H1 (cell line): ENCODE data around the gene LRRC61. TPM values are rescaled to one million over a fixed set of nuclear protein-coding genes. Genes with fewer than 3 reads are reported as not detected.
"Not testable (repeated sequence)": the region's sequence is repeated elsewhere in the genome, so short reads cannot be mapped to it uniquely, and the experiment has no call there.

Source experiments
- CTCF ChIA-PET: fragments of 300-600 bp; sonication (Branson Sonifier 250); formaldehyde crosslinking; loops from one replicate; lab custom pipeline; 2021; ENCODE audit not compliant: partially characterized antibody; lab: Charles Lee
- POLR2A ChIA-PET: fragments of 300-600 bp; sonication (Branson Sonifier 250); formaldehyde crosslinking; loops from one replicate; lab custom pipeline; 2021; ENCODE audit warnings: inconsistent platforms; ENCODE audit not compliant: partially characterized antibody; lab: Charles Lee
- DNase-seq, 2 experiments: peaks; one replicate each; pipeline versions ENCODE4 v3.0.0 to v3.0.0-alpha.2; 2010 to 2022; ENCODE audit warnings: low spot score in 2 of 2, low read depth in 1 of 2, mixed read lengths in 1 of 2
- FAIRE-seq: peaks from 2 replicates; lab custom pipeline; 2011; peaks lifted over from hg19 to GRCh38; lab: Jason Lieb, UNC
- H2AFZ ChIP-seq: 2 replicates; pipeline ENCODE4 v1.8.1; 2012; ENCODE audit warnings: low read length, inconsistent platforms
- H2AK5ac ChIP-seq: 2 replicates; pipeline ENCODE4 v1.6.1; 2013; ENCODE audit warnings: low read depth, low read length
- H2BK120ac ChIP-seq: replicated peaks from 2 replicates; pipeline ENCODE3; 2013; ENCODE audit warnings: low read depth, low read length, inconsistent platforms
- H2BK12ac ChIP-seq: 2 replicates; pipeline ENCODE4 v1.6.1; 2013; ENCODE audit warnings: low read depth, low read length
- H2BK15ac ChIP-seq: 2 replicates; pipeline ENCODE4 v1.6.1; 2013; ENCODE audit warnings: low read length
- H2BK20ac ChIP-seq: 2 replicates; pipeline ENCODE4 v1.6.1; 2013; ENCODE audit warnings: low read length
- H2BK5ac ChIP-seq: 2 replicates; pipeline ENCODE4 v1.6.1; 2013; ENCODE audit warnings: low read depth, low read length
- H3K14ac ChIP-seq: 2 replicates; pipeline ENCODE4 v1.6.1; 2013; ENCODE audit warnings: inconsistent platforms; ENCODE audit not compliant: insufficient read length
- H3K18ac ChIP-seq: 2 replicates; pipeline ENCODE4 v1.6.1; 2013; ENCODE audit warnings: low read length; ENCODE audit errors: extremely low read depth
- H3K23ac ChIP-seq: 2 replicates; pipeline ENCODE4 v1.6.1; 2013; ENCODE audit warnings: inconsistent platforms; ENCODE audit not compliant: insufficient read length
- H3K23me2 ChIP-seq: 2 replicates; pipeline ENCODE4 v1.6.1; 2013; ENCODE audit warnings: low read depth, low read length
- H3K27ac ChIP-seq: 2 replicates; pipeline ENCODE4 v1.6.1; 2011; ENCODE audit warnings: low read depth, low read length, inconsistent platforms
- H3K27me3 ChIP-seq, 4 experiments: replicated peaks in 1 of 4; 1 replicate in 1 of 4; 2 replicates in 3 of 4; pipeline versions ENCODE4 v1.6.1 to v1.8.1; 2011 to 2013; ENCODE audit warnings: low read length in 3 of 4, mild to moderate bottlenecking in 3 of 4, inconsistent platforms in 2 of 4, mixed read lengths in 2 of 4, moderate library complexity in 1 of 4; ENCODE audit not compliant: control insufficient read depth in 3 of 4, insufficient read depth in 3 of 4; ENCODE audit errors: extremely low read depth in 1 of 4
- H3K36me3 ChIP-seq, 4 experiments: 2 replicates each; pipeline versions ENCODE4 v1.6.1 to v1.8.1; 2011 to 2013; ENCODE audit warnings: mild to moderate bottlenecking in 4 of 4, low read length in 3 of 4, moderate library complexity in 2 of 4, control low read depth in 1 of 4, inconsistent platforms in 1 of 4; ENCODE audit not compliant: insufficient read depth in 4 of 4, control insufficient read depth in 2 of 4
- H3K4ac ChIP-seq: replicated peaks from 2 replicates; pipeline ENCODE3; 2013; ENCODE audit warnings: low read length, low read depth, mixed read lengths, inconsistent platforms; ENCODE audit not compliant: insufficient read length
- H3K4me1 ChIP-seq, 4 experiments: replicated peaks in 1 of 4; 1 replicate in 1 of 4; 2 replicates in 3 of 4; pipeline versions ENCODE4 v1.6.1 to v1.8.1; 2011 to 2013; ENCODE audit warnings: low read length in 3 of 4, inconsistent platforms in 2 of 4, mixed read lengths in 1 of 4; ENCODE audit not compliant: insufficient read depth in 4 of 4, control insufficient read depth in 3 of 4
- H3K4me2 ChIP-seq, 2 experiments: 2 replicates each; pipeline versions ENCODE4 v1.6.1 to v1.8.1; 2011 to 2013; ENCODE audit warnings: low read depth in 2 of 2, low read length in 2 of 2, control low read depth in 1 of 2, inconsistent platforms in 1 of 2, mild to moderate bottlenecking in 1 of 2; ENCODE audit not compliant: insufficient read depth in 1 of 2
- H3K4me3 ChIP-seq, 4 experiments: fragments of 200-600, 300-600 bp in 1 of 4; sonication (generic), shearing (Covaris generic), sonication (Bioruptor Twin) in 1 of 4; 2 replicates each; pipeline versions ENCODE4 v1.5.1 to v1.8.1; 2011 to 2016; ENCODE audit warnings: low read length in 4 of 4, low read depth in 3 of 4, control low read depth in 2 of 4, inconsistent platforms in 2 of 4, mild to moderate bottlenecking in 2 of 4, mixed read lengths in 1 of 4, moderate library complexity in 1 of 4; ENCODE audit not compliant: insufficient read depth in 2 of 4; ENCODE audit errors: extremely low read depth in 1 of 4
- H3K56ac ChIP-seq: replicated peaks from 2 replicates; pipeline ENCODE3; 2013; ENCODE audit warnings: low read depth, mild to moderate bottlenecking, mixed read lengths, low read length, inconsistent platforms; ENCODE audit not compliant: insufficient read length
- H3K79me1 ChIP-seq: 2 replicates; pipeline ENCODE4 v1.6.1; 2013; ENCODE audit warnings: low read depth, low read length, control low read depth
- H3K79me2 ChIP-seq, 2 experiments: 2 replicates each; pipeline versions ENCODE4 v1.6.1 to v1.8.1; 2012 to 2013; ENCODE audit warnings: low read length in 2 of 2, mild to moderate bottlenecking in 2 of 2, inconsistent platforms in 1 of 2; ENCODE audit not compliant: insufficient read depth in 2 of 2, control insufficient read depth in 1 of 2
- H3K9ac ChIP-seq, 4 experiments: replicated peaks in 1 of 4; 1 replicate in 1 of 4; 2 replicates in 3 of 4; pipeline versions ENCODE4 v1.6.1 to v1.8.1; 2011 to 2013; ENCODE audit warnings: low read depth in 3 of 4, low read length in 3 of 4, control low read depth in 2 of 4, mild to moderate bottlenecking in 2 of 4, moderate library complexity in 2 of 4, inconsistent platforms in 1 of 4; ENCODE audit errors: extremely low read depth in 1 of 4
- H3K9me3 ChIP-seq, 2 experiments: 2 replicates each; pipeline versions ENCODE4 v1.6.1 to v1.8.1; 2012 to 2013; ENCODE audit warnings: mild to moderate bottlenecking in 2 of 2, moderate library complexity in 2 of 2, control low read depth in 1 of 2, inconsistent platforms in 1 of 2, low read depth in 1 of 2, low read length in 1 of 2, mixed read lengths in 1 of 2; ENCODE audit not compliant: insufficient read depth in 2 of 2
- H4K20me1 ChIP-seq, 2 experiments: replicated peaks in 1 of 2; 2 replicates each; pipeline versions ENCODE3 to v1.8.1; 2011 to 2013; ENCODE audit warnings: inconsistent platforms in 2 of 2, low read length in 2 of 2, mild to moderate bottlenecking in 1 of 2; ENCODE audit not compliant: insufficient read depth in 2 of 2, control insufficient read depth in 1 of 2
- H4K5ac ChIP-seq: 2 replicates; pipeline ENCODE4 v1.6.1; 2013; ENCODE audit warnings: low read length, low read depth, mixed read lengths, inconsistent platforms; ENCODE audit not compliant: insufficient read length
- H4K8ac ChIP-seq: 2 replicates; pipeline ENCODE4 v1.8.0; 2013; ENCODE audit warnings: mild to moderate bottlenecking, moderate library complexity, low read length, inconsistent platforms; ENCODE audit not compliant: insufficient read depth; ENCODE audit errors: extremely low read depth
- H4K91ac ChIP-seq: replicated peaks from 2 replicates; pipeline ENCODE3; 2013; ENCODE audit warnings: low read length, mixed read lengths, inconsistent platforms; ENCODE audit not compliant: insufficient read length
- RAD21 ChIP-seq, 2 experiments: IDR thresholded peaks in 1 of 2; conservative IDR thresholded peaks in 1 of 2; 2 replicates each; pipeline ENCODE4 v1.6.1; 2011; ENCODE audit warnings: low read depth in 2 of 2, low read length in 2 of 2, improper control_type of control experiment in 1 of 2, inconsistent platforms in 1 of 2, mild to moderate bottlenecking in 1 of 2, moderate library complexity in 1 of 2
- WGBS, 2 experiments: shearing (Covaris generic) in 1 of 2; methylation state at CpG; one replicate each; pipeline versions ENCODE4 v1.1.6 to v1.1.7; 2013 to 2015; ENCODE audit warnings: low lambda C conversion rate in 2 of 2, mixed read lengths in 2 of 2, inconsistent platforms in 1 of 2, low coverage in 1 of 2, missing lambda C conversion rate in 1 of 2; ENCODE audit not compliant: insufficient replicate concordance in 2 of 2, insufficient coverage in 1 of 2, insufficient read length in 1 of 2; ENCODE audit errors: extremely low coverage in 1 of 2, missing lambda C conversion rate in 1 of 2; 5-methylcytosine and 5-hydroxymethylcytosine counted together
- polyA plus RNA-seq, 7 experiments: library from polyadenylated mRNA; depleted of rRNA in 3 of 7; stranded (reverse) in 5 of 7; unstranded in 2 of 7; fragments of >200 nt in 5 of 7; fragments of 200-250 nt in 2 of 7; gene quantifications; 1 replicate in 5 of 7; 2 replicates in 1 of 7; 4 replicates in 1 of 7; pipeline versions ENCODE4 v1.2.1 to v1.2.3, GENCODE V29; 2011 to 2013; ENCODE audit warnings: missing spikeins in 2 of 7, mixed read lengths in 2 of 7
- total RNA-seq: library from RNA; stranded (reverse); fragmentation: NEBNext Ultra II Directional; extraction: Animal tissue kit (Norgen Biotek cat#: 25700); gene quantifications from 2 replicates; pipeline ENCODE4 v1.2.1, GENCODE V29; 2021
- TF ChIP-seq, protein P1 (sequence below), 3 experiments: IDR thresholded peaks; 1 replicate in 2 of 3; 2 replicates in 1 of 3; pipeline versions ENCODE4 v1.5.1 to v1.6.1; 2011; ENCODE audit warnings: low read length in 3 of 3, mild to moderate bottlenecking in 3 of 3, inconsistent platforms in 2 of 3, low read depth in 1 of 3, moderate library complexity in 1 of 3; ENCODE audit not compliant: insufficient read depth in 1 of 3; ENCODE audit errors: control extremely low read depth in 1 of 3

The LRRC61 gene
- total and polyA plus RNA-seq, 2 of the 8 experiments (the other 6 are each of a cell fraction or from before 2014, with no cell fraction given), result 0.73 to 44.8 TPM

DNA sequence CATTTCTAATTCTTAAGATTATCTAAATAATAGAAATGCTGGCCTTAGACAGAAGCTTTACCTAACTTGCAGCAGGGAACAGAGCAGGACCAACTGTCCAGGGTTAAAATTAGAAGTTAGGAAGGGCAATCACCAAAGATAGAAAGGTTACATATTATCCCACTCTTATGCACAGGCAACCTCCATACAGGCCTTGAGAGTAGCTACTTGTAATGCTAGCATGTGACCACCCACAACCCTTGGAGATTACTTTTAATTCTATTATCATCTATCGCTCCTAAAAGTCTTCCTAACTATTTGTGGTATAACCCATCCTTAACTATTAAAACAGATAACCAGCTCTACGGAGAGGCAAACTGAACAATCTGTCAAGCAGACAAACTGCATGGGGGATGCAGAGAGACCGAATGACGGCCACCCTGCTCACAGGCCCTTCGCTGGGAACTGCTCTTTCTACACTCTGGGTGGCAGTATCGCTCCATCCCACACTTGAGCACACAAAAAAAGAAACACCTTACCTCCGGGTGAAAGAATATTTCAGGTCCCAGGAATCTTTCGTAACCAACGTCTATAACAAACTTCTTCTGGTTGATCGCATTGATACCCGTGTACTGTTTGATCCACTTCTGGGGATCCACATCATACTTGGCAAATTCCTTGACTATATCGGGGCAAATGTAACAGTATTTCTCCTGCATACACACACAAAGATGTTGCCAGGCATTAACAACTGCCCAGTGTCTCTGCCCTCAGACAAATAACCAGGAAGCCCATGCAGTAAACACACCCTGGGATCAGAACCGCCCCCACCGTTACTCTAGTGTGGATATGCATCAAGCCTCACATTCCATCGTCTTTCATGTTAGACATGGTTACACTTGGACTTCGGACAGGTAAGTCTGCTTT, 37.1 kb upstream of the LRRC61 start:
- H4K8ac ChIP-seq, DNase-seq: not testable (repeated sequence)
- WGBS, 2 experiments, result 49% methylated on average over 16 of the region's 16 CpGs; no CpG with 5 or more reads in 1 of the 2 experiments

More for the DNA sequence above, 37.1 kb upstream of the LRRC61 start:
- H3K56ac ChIP-seq, H3K27ac ChIP-seq, H3K79me2 ChIP-seq, H2AFZ ChIP-seq, H4K20me1 ChIP-seq, H3K36me3 ChIP-seq, H3K23ac ChIP-seq, H3K9me3 ChIP-seq, H3K9ac ChIP-seq, H3K27me3 ChIP-seq, H4K91ac ChIP-seq, H2AK5ac ChIP-seq, H3K4me3 ChIP-seq, H3K18ac ChIP-seq, H3K4me1 ChIP-seq, H3K4me2 ChIP-seq, H4K5ac ChIP-seq, H2BK15ac ChIP-seq, POLR2A ChIA-PET, H3K79me1 ChIP-seq, H3K4ac ChIP-seq, H2BK120ac ChIP-seq, H3K23me2 ChIP-seq, H2BK20ac ChIP-seq, H2BK5ac ChIP-seq, H2BK12ac ChIP-seq, H3K14ac ChIP-seq: not testable (repeated sequence)
- FAIRE-seq, result peak; percentile 90
- CTCF ChIA-PET, result interaction anchor here (0.6 to 2.4 kb wide), 17 partner anchors 10 to 469 kb away, joined by 3 to 6 read pairs (median 4); no protein-coding TSS in a partner anchor
- peak; percentile 65 to 67 for TF ChIP-seq RAD21 (IDR thresholded peaks at IDR 0.05 in 1 of 2, conservative IDR thresholded peaks at IDR 0.05 in 1 of 2; ENCODE audit: low read depth in 2 of 2, low read length in 2 of 2)
- TF ChIP-seq, protein P1, sequence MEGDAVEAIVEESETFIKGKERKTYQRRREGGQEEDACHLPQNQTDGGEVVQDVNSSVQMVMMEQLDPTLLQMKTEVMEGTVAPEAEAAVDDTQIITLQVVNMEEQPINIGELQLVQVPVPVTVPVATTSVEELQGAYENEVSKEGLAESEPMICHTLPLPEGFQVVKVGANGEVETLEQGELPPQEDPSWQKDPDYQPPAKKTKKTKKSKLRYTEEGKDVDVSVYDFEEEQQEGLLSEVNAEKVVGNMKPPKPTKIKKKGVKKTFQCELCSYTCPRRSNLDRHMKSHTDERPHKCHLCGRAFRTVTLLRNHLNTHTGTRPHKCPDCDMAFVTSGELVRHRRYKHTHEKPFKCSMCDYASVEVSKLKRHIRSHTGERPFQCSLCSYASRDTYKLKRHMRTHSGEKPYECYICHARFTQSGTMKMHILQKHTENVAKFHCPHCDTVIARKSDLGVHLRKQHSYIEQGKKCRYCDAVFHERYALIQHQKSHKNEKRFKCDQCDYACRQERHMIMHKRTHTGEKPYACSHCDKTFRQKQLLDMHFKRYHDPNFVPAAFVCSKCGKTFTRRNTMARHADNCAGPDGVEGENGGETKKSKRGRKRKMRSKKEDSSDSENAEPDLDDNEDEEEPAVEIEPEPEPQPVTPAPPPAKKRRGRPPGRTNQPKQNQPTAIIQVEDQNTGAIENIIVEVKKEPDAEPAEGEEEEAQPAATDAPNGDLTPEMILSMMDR (IDR thresholded peaks at IDR 0.05; ENCODE audit: control extremely low read depth in 1 of 3, insufficient read depth in 1 of 3, low read depth in 1 of 3, low read length in 3 of 3), result peak; percentile 44 to 53 (median 48)
